Pancreas (tissue), 10 donors: ENCODE measurements around the gene NDRG2. TPM values are rescaled to one million over a fixed set of nuclear protein-coding genes. Genes with fewer than 3 reads are reported as not detected.
"Not testable (repeated sequence)": the region's sequence is repeated elsewhere in the genome, so short reads cannot be mapped to it uniquely, and the experiment has no call there.

Experiments used
- ATAC-seq, 4 donors: fragments of 200-7000 bp; cut with Tn5 transposase; one replicate each; pipeline versions ENCODE4 v1.8.0 to v1.9.1; 2020; ENCODE audit warnings: mild to moderate bottlenecking in 4 of 4, moderate library complexity in 4 of 4
- DNase-seq, 6 donors: peaks; one replicate each; pipeline ENCODE4 v3.0.0-alpha.2; 2020
- FAIRE-seq: peaks from 2 replicates; lab custom pipeline; 2012; peaks lifted over from hg19 to GRCh38; lab: Jason Lieb, UNC
- H3K27ac ChIP-seq, 4 donors: fragments of 200-600 bp; sonication (generic); 1 replicate in 3 of 4; 2 replicates in 1 of 4; pipeline versions ENCODE4 v1.5.0 to v1.8.0; 2020
- H3K27me3 ChIP-seq, 4 donors: fragments of 200-600 bp; one replicate each; pipeline ENCODE4 v1.8.0; 2021
- H3K36me3 ChIP-seq, 3 donors: fragments of 200-600 bp; sonication (generic) in 1 of 3; one replicate each; pipeline versions ENCODE4 v1.5.0 to v1.8.0; 2020 to 2021
- H3K4me1 ChIP-seq, 3 donors: fragments of 200-600 bp; one replicate each; pipeline ENCODE4 v1.8.0; 2021
- H3K4me3 ChIP-seq, 4 donors: fragments of 200-600 bp; sonication (generic) in 2 of 4; one replicate each; pipeline versions ENCODE4 v1.5.0 to v1.8.0; 2020 to 2021
- H3K9me3 ChIP-seq, 4 donors: fragments of 200-600 bp; one replicate each; pipeline ENCODE4 v1.8.0; 2021
- CTCF ChIP-seq, 4 donors: fragments of 200-600 bp; sonication (generic) in 3 of 4; IDR thresholded peaks; one replicate each; pipeline versions ENCODE4 v1.5.0 to v1.8.0; 2021; ENCODE audit warnings: antibody characterized with exemption in 4 of 4
- WGBS, 2 donors: extraction: QIAGEN DNeasy Blood & Tissue Kit; methylation state at CpG; one replicate each; pipeline ENCODE4 v1.1.7; 2013; 5-methylcytosine and 5-hydroxymethylcytosine counted together
- intact Hi-C, 3 donors: fragments of 100-400 bp; cut with DNase I; formaldehyde crosslinking; loops; one replicate each; pipeline versions ENCODE4 v1.11.1 to v1.14.2; 2022
- polyA plus RNA-seq, 2 donors: library from polyadenylated mRNA; stranded (reverse); fragments of 200-250 nt; gene quantifications; one replicate each; pipeline ENCODE4 v1.2.3, GENCODE V29; 2013
- total RNA-seq, 6 donors: library from RNA; stranded (reverse); fragmentation: NEBNext Ultra II Directional in 4 of 6; extraction: Animal tissue kit (Norgen Biotek cat#: 25700) in 4 of 6; gene quantifications; one replicate each; pipeline versions ENCODE4 v1.2.1 to v1.2.4, GENCODE V29; 2021 to 2023
- donor health status: healthy with polysubstance abuse.
- donor health status: DM: no; HTN: no; CAD: no; lungs with moderate emphysema.
- donor health status: DM: no; HTN: no; CAD: no.
- donor health status: control.
- donor health status: control.
- donor health status: Bipolar disorder and iron deficiency.
- donor health status: DM: yes; HTN: yes; CAD: no.
- donor health status: DM: no; HTN: no; CAD: no.
- donor health status: DM: no; HTN: no; CAD: no.
- donor health status: DM: yes; HTN: yes; CAD: no.

NDRG2 gene
- total and polyA plus RNA-seq, 8 donors = 37.5 to 159 (median 59.6) TPM

- no peaks in the 10 kb centered on the region for H3K27me3 ChIP-seq
- peaks cover 10 to 55% (median 29%) of the 10 kb centered on the region in 3 donors for H3K4me1 ChIP-seq
- WGBS, 2 donors = 31% methylated on average over 6 of the region's 6 CpGs
- ATAC-seq (peak in 3 of 4 donors; percentile 2 to 30 (median 29)), FAIRE-seq (no peak), DNase-seq (peak in 1 of 6 donors; percentile 56)
- peak overlapping the region; percentile 9 to 61 (median 54) for H3K27ac ChIP-seq
- no peak overlapping the region for H3K4me3 ChIP-seq
- no peak for TF ChIP-seq CTCF (IDR thresholded peaks at IDR 0.05)
- H3K9me3 ChIP-seq = no peaks in the 10 kb centered on the region
- intact Hi-C loops = no loop called here
- no peaks in the 10 kb centered on the region for H3K36me3 ChIP-seq
These were observed 19.2 kb upstream of the NDRG2 start for GRCh38 chr14:21043974-21044618.

- H3K4me3 ChIP-seq = no peak overlapping the region
- FAIRE-seq (no peak), ATAC-seq (peak; percentile 3 to 9 (median 7)), DNase-seq (peak in 1 of 6 donors; percentile 43)
- intact Hi-C loops = no loop called here
- peaks cover 14 to 48% (median 29%) of the 10 kb centered on the region in 3 donors for H3K4me1 ChIP-seq
- H3K9me3 ChIP-seq = no peaks in the 10 kb centered on the region
- TF ChIP-seq CTCF (IDR thresholded peaks at IDR 0.05) = no peak
- no peaks in the 10 kb centered on the region for H3K27me3 ChIP-seq
- H3K36me3 ChIP-seq = no peaks in the 10 kb centered on the region
- WGBS, 2 donors = 16 to 30% methylated on average over 2 of the region's 2 CpGs
- H3K27ac ChIP-seq = peak overlapping the region; percentile 9 to 61 (median 54)
These were observed 18.6 kb upstream of the NDRG2 start for GRCh38 chr14:21043387-21043973.

- Histone ChIP-seq H3K4me3 (no peak overlapping the region), H3K9me3 (no peaks in the 10 kb centered on the region), H3K4me1 (peaks cover 18 to 44% (median 29%) of the 10 kb centered on the region in 3 donors), H3K36me3 (no peaks in the 10 kb centered on the region), H3K27me3 (no peaks in the 10 kb centered on the region), H3K27ac (peak overlapping the region; percentile 9 to 61 (median 54))
- intact Hi-C loops = no loop called here
- FAIRE-seq (no peak), DNase-seq (peak in 4 of 6 donors; percentile 39 to 51 (median 47)), ATAC-seq (peak in 3 of 4 donors; percentile 24 to 31 (median 30))
- no peak for TF ChIP-seq CTCF (IDR thresholded peaks at IDR 0.05)
- WGBS, 2 donors = 24 to 25% methylated on average over 8 of the region's 8 CpGs
These were observed 18.1 kb upstream of the NDRG2 start for GRCh38 chr14:21042918-21043317.

- Histone ChIP-seq H3K4me3 (no peak within 1 kb of the TSS), H3K9me3 (no peaks in the 10 kb centered on the region), H3K27ac (peak within 1 kb of the TSS; percentile 9 to 61 (median 54)), H3K4me1 (peaks cover 18 to 33% (median 24%) of the 10 kb centered on the region in 3 donors), H3K27me3 (no peaks in the 10 kb centered on the region), H3K36me3 (no peaks in the 10 kb centered on the region)
- 63 to 64% methylated on average over 11 of the region's 11 CpGs for WGBS, 2 donors
- no peak for TF ChIP-seq CTCF (IDR thresholded peaks at IDR 0.05)
- intact Hi-C loops = no loop called here
- ATAC-seq (no peak), DNase-seq (peak in 2 of 6 donors; percentile 41 to 59), FAIRE-seq (no peak)
These were observed 17.0 kb upstream of the NDRG2 start, which contains the start of gene RNASE7 for GRCh38 chr14:21041676-21042433. TSS of gene RNASE7 (plus strand) at chr14:21042362. CDS start at chr14:21042993, 631 bp downstream.

- H3K36me3 ChIP-seq, ATAC-seq, H3K4me3 ChIP-seq, intact Hi-C loops, H3K9me3 ChIP-seq, FAIRE-seq, DNase-seq, H3K27me3 ChIP-seq: not testable (repeated sequence)
- peaks cover 18 to 31% (median 24%) of the 10 kb centered on the region in 3 donors for H3K4me1 ChIP-seq
- WGBS, 2 donors = 73 to 80% methylated on average over 3 of the region's 3 CpGs
- H3K27ac ChIP-seq = peak overlapping the region in 1 of 4 donors; percentile 11
These were observed 16.1 kb upstream of the NDRG2 start for GRCh38 chr14:21040941-21041340.
